Brain pericyte (primary cell): ENCODE measurements around the gene SELENON.

ENCODE experiments used
- DNase-seq: peaks from one replicate; pipeline ENCODE4 v3.0.0-alpha.2; 2012; ENCODE audit warnings: low read depth, low spot score

SELENON gene

GRCh38 chr1:25793585-25794170 lies 6.3 kb upstream of the SELENON start:
- no peak for DNase-seq

GRCh38 chr1:25794325-25794724 lies 5.7 kb upstream of the SELENON start:
- DNase-seq = no peak

- DNase-seq = no peak
These were observed 4.8 kb upstream of the SELENON start for GRCh38 chr1:25795211-25795610.

- DNase-seq = no peak
These were observed 3.8 kb upstream of the SELENON start for GRCh38 chr1:25795946-25796810.

- DNase-seq = no peak
These were observed 3.1 kb upstream of the SELENON start for GRCh38 chr1:25796811-25797458.

- DNase-seq = no peak
These were observed 2.1 kb upstream of the SELENON start for GRCh38 chr1:25797939-25798338.

- DNase-seq = no peak
These were observed 1.2 kb upstream of the SELENON start for GRCh38 chr1:25798666-25799351.

GRCh38 chr1:25799352-25799934 lies 550 bp upstream of the SELENON start:
- no peak for DNase-seq

- DNase-seq = no peak
These were observed 847 bp downstream of the SELENON start for GRCh38 chr1:25800703-25801377.

GRCh38 chr1:25802915-25803314 lies 2.9 kb downstream of the SELENON start:
- no peak for DNase-seq

GRCh38 chr1:25803368-25803767 lies 3.4 kb downstream of the SELENON start:
- no peak for DNase-seq

- no peak for DNase-seq
These were observed 4.4 kb downstream of the SELENON start for GRCh38 chr1:25804244-25804963.

GRCh38 chr1:25804964-25805862 lies 5.2 kb downstream of the SELENON start:
- DNase-seq = no peak

GRCh38 chr1:25805863-25806225 lies 5.9 kb downstream of the SELENON start:
- no peak for DNase-seq

- DNase-seq = no peak
These were observed 6.4 kb downstream of the SELENON start for GRCh38 chr1:25806418-25806817.

GRCh38 chr1:25807480-25808390 lies 7.7 kb downstream of the SELENON start:
- no peak for DNase-seq

- no peak for DNase-seq
These were observed 8.7 kb downstream of the SELENON start for GRCh38 chr1:25808481-25809244.
